NCI-H128 (cell line): ENCODE results near the gene USP9Y.
"Not testable (repeated sequence)": the region's sequence is repeated elsewhere in the genome, so short reads cannot be mapped to it uniquely, and the experiment has no call there.

ENCODE experiments used
- DNase-seq: peaks from one replicate; lab custom pipeline; 2025; ENCODE audit not compliant: unreplicated experiment; lab: John Stamatoyannopoulos, UW

USP9Y gene, protein sequence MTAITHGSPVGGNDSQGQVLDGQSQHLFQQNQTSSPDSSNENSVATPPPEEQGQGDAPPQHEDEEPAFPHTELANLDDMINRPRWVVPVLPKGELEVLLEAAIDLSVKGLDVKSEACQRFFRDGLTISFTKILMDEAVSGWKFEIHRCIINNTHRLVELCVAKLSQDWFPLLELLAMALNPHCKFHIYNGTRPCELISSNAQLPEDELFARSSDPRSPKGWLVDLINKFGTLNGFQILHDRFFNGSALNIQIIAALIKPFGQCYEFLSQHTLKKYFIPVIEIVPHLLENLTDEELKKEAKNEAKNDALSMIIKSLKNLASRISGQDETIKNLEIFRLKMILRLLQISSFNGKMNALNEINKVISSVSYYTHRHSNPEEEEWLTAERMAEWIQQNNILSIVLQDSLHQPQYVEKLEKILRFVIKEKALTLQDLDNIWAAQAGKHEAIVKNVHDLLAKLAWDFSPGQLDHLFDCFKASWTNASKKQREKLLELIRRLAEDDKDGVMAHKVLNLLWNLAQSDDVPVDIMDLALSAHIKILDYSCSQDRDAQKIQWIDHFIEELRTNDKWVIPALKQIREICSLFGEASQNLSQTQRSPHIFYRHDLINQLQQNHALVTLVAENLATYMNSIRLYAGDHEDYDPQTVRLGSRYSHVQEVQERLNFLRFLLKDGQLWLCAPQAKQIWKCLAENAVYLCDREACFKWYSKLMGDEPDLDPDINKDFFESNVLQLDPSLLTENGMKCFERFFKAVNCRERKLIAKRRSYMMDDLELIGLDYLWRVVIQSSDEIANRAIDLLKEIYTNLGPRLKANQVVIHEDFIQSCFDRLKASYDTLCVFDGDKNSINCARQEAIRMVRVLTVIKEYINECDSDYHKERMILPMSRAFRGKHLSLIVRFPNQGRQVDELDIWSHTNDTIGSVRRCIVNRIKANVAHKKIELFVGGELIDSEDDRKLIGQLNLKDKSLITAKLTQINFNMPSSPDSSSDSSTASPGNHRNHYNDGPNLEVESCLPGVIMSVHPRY (N-terminal part only)

DNA sequence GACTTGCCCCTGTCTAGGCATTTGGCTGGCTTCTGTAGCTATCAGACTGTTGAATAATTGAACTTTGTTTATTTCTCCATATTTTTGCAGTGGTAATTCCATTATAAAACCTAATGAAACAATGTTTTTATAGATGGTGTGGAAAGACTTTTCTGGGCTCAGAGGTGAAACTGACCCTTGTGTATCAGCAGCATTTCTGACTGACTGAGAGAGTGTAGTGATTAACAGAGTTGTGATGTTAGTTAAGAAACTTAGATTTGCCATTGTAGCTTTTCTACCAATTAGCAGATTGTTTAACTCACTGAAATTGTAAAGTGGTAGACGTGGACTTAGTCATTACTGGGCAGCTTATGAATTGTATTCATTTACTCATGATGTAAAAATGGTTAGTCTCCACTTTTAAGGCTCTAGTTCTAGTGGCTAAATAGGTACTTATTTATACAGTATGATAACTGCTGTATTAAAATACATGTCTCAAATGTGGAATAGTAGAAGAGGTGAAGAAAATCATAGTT, at the start of gene USP9Y:
Gene USP9Y (plus strand): TSS at position 51 of the 515 bp plus-strand sequence. CDS start 8,217 bp downstream, outside the sequence.
- DNase-seq = no peak

DNA sequence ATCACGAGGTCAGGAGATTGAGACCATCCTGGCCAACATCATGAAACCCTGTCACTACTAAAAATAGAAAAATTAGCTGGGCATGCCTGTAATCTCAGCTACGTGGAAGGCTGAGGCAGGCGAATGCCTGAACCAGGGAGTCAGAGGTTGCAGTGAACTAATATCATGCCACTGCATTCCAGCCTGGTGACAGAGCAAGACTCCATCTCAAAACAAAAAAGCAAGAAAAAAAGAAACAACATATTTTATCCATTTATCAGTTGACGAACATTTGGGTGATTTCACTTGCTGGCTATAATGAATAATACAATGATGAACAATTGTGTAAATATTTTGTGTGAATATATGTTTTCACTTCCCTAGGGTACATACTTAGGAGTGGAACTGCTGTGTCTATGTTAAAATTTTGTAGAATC, 49.4 kb upstream of the USP9Y start:
- DNase-seq = no peak

DNA sequence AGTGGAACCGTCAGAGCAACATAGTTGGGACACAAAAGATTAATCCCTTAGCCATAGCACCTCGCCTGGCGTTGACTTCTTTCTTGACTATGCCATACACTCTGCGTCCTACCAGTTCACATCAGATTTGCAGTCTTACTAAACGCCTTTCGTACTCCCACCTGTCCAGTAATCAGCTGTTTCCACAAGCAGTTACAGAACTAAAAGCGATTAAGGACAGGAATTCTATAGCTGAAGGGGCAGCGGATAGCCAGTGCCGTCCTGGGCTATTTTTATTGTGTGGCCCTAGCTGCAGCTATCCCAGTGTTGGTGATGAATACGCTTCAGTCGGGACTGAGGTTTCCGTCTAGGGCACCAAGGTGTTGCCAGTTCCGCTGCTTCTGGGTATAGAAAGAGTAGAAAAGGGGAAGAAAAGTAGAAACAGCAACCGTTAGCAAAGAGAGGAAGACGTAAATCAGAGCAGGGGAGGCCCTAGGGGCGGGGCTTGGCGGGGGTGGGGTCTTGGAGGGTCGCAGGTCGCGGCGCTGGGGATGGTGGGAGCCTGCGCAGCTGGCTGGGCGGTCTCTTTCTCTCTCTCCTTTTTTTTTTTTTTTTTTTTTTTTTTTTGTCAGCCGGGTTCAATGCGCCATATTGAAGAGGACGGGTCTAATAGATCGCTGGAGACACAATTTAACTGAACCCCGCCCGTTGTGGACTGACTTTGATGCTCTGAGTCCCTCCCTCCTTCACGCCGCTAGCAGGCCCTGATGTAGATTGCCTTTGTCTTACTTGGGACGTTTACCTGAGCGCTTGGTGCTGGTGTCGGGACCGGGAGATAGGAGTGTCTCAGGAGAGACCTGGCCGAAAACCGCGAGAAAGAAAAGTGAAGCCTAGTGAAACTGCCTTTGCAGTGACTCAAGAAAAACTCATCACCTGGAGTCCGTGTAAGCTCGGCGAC, 39.0 kb upstream of the USP9Y start:
- no peak for DNase-seq

- no peak for DNase-seq
These were observed 38.1 kb upstream of the USP9Y start for GRCh38 chrY:12662745-12663591.

DNA sequence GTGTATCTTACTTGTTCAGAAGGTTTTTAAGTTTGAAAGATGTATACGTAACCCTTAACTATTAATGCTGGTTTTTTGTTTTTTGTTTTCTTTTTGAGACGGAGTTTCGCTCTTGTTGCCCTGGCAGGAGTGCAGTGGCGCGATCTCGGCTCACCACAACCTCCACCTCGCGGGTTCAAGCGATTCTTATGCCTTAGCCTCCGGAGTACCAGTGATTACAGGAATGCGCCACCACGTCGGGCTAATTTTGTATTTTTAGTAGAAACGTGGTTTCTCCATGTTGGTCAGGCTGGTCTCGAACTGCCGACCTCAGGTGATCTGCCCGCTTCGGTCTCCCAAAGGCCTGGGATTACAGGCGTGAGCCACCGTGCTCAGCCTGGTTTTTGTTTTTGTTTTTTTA, 37.2 kb upstream of the USP9Y start:
- DNase-seq = not testable (repeated sequence)

DNA sequence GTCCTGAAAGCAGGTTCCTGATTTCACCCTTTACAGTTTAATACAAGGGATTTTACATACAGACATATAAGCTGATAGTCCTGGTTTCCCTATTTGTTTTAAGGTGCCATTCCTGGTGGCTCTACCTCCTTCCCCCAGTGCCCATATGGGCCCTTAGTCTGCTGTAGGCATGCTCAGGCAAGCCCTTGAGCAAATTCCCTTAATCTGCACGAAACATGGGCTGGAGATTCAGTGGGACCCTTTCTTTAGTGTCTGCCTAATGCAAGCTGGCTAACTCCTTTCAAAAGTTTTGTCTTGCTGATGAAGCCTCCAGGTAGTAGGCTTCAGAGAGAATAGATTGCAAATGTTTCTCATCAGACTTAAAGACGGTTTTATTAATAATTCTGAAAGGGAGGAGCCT, 22.9 kb upstream of the USP9Y start:
- DNase-seq = no peak

DNA sequence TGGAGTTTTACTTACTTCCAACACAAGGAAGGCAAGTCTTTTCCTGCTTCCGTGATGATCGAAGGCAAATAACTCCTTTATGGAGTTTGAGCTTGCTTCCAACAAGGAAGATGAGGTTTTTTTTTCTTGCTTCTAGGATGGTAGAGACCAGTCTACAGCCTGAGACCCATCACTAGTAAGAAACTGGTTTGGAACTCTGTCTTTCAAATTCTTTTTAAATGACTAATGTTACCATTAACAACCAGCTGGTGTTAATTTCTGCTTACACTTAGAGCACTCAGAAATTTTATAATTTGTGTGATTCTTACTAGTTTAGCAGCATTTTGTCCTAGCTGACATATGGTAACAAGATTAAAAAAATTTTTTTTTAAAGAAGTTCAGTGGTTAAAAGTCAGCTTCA, 19.5 kb upstream of the USP9Y start:
- no peak for DNase-seq

- no peak for DNase-seq
These were observed 12.7 kb upstream of the USP9Y start for GRCh38 chrY:12688337-12688736.

DNA sequence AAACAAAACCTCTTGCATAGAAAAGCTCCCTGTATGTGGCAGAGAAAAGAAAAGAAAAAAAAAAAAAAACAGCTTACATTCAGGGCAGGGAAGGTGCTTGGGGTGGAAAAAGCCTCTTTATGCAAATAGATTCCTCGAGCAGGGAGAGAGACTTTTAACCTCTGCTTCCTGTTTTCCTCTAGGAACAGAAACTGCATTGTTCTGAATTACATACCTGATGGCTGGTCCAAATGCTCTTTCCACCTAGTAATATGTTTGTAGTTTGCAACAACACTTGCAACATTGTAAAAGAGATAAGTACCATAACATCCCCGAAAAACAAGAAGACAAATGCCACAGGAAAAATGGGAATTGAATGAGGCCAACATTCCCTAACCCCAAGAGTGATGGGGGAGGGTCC, 944 bp upstream of the USP9Y start:
- DNase-seq = no peak

GRCh38 chrY:12702174-12702573, 1.1 kb downstream of the USP9Y start:
- DNase-seq = no peak

- DNase-seq = no peak
These were observed 9.4 kb downstream of the USP9Y start for GRCh38 chrY:12710460-12710859.

DNA sequence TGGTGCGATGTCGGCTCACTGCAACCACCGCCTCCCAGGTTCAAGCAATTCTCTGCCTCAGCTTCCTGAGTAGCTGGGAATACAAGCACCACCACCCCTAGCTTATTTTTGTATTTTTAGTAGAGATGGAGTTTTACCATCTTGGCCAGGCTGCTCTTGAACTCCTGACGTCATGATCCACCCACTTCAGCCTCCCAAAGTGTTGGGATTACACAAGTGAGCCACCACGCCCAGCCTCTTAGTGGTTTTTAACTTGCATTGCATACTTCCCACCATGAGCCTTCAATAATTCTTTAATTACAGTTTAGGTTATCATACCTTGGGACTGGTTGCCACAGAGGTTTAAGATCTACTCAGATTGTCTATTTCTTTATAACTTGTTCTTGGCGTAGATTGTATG, 14.3 kb downstream of the USP9Y start:
- DNase-seq = no peak

GRCh38 chrY:12729746-12730145, 28.7 kb downstream of the USP9Y start:
- DNase-seq = no peak

DNA sequence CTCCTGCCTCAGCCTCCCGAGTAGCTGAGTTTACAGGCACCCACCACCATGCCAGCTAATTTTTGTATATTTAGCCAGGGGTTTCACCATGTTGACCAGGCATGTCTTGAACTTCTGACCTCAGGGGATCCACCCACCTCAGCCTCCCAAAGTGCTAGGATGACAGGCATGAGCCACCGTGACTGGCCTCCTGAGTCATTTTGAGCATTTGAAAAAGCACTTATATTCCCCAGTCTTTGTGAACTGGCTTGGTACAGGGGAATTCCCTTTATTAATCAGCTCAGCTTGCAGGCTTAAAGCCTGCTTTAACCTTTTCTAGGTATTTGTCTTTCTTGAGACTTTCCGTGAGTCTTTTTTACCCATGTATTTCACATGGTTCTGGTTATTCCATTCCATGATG, 32.6 kb downstream of the USP9Y start:
- no peak for DNase-seq

GRCh38 chrY:12734051-12734450, 33.0 kb downstream of the USP9Y start:
- no peak for DNase-seq

- no peak for DNase-seq
These were observed 40.4 kb downstream of the USP9Y start for GRCh38 chrY:12741414-12741813.

DNA sequence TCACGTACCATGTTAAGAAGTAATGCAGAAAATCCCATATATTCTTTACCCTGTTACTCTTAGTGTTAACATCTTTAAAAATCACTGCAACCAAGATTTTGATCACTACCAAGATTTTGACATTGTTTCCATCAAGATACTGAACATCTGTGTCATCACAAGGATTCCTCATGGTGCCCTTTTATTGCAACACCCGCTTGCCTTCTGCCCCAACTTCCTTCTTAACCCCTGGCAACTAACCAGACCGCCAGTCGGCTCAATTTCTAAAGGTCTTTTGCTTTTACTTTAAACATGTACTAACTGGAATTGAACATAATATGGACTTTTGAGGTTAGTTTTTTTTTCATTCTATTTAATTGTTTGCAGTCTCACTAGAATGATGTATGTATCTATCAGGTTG, 41.7 kb downstream of the USP9Y start:
- no peak for DNase-seq

DNA sequence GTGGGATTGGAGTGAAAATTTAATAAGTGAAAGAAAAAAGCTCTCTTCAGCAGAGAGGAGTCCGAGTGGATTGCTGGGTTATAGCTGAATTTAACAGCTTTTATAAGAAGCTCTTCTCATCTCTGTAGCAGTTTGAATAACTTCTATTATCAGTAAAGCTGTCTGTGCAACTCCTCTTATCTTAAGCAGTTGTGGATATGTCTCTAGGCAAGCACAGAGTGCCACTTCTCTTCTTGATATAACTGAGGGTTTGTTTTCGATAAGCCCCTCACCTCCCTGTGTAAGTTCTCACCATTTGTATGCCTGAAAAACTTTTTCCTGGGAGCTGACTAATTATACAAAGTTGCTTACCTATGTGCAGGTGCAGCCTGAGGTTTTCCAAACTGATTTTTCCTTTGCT, 43.1 kb downstream of the USP9Y start:
- no peak for DNase-seq

DNA sequence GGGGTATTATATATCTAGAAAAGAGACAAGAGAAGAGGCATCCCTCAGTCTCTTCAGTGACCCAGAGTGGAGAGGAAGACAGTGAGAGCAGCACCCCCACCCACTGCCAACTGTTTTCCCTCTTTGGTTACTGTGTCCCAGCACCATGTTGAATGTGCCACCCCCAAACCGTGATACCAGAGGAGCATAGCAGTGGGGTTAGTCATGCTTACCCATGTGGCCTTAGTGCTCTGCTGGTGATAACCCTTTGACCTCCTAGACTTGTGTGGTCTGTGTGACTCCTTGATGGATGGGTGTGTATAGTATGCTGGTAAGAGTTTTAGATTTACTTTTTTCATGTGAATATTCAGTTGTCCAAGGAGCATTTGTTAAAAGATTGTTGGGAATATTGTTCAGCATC, 48.3 kb downstream of the USP9Y start:
- DNase-seq = no peak

DNA sequence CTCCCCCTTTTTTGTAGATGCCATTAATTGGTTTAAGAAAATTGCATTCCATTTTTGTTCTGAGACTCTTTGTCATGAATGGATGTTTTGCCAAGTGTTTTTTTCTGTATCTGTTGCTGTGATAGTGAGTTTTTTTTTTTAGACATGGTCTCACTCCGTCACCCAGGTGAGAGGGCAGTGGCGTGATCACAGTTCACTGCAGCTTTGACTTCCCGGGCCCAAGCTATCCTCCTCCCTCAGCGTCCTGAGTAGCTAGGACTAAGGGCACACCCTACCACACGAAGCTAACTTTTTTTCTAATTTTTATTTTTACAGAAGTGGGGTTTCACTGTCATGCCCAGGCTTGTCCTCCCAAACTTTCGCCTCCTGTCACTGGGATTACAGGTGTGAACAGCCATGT, 51.8 kb downstream of the USP9Y start:
- no peak for DNase-seq
